GM19452 (cell line): Measurements from ENCODE around the gene MKI67.
"Not testable (repeated sequence)": the region's sequence is repeated elsewhere in the genome, so short reads cannot be mapped to it uniquely, and the experiment has no call there.

Source experiments
- ATAC-seq: cut with Tn5 transposase; IDR thresholded peaks from one replicate; pipeline ENCODE4 v1.9.1; 2021; ENCODE audit not compliant: unreplicated experiment

The MKI67 gene

DNA sequence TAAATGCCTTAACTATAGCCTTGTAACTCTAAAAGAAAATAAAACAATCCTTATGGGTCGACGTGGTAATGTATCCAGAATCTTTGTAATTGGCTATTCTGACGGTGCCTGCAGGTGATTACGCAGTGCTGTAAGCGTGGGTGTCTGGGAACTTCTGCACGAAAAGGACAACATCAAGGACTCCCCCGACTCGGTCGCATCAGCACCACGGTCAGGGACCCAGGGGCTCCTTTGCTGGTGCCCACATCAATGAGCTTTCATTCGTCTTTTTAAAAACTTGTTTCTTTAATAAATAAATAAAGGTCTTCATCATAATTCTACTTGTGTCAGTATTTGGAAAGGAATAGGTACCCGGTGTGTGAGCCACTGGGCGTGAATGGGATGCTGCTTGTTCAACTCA lies 13.2 kb downstream of the MKI67 start:
- ATAC-seq: no peak

DNA sequence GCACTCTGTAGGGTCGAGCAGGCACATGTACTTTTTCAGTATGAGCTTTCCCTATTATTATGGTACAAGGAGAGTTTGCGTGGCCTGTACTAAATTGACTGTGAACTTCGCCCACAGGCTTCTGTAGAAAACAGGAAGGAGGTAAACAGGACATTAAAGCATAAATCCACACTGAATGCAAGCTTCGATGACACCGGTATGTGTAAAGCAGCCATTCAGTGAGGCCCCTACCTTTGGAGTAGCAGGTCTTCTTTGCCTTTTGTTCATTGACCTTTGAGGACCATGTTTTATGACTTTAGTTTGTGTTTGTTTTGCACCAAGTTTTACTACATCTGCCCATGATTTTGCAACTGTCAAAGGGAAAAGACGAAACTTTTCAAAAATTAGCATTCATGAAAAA lies 14.5 kb downstream of the MKI67 start:
- no peak for ATAC-seq

DNA sequence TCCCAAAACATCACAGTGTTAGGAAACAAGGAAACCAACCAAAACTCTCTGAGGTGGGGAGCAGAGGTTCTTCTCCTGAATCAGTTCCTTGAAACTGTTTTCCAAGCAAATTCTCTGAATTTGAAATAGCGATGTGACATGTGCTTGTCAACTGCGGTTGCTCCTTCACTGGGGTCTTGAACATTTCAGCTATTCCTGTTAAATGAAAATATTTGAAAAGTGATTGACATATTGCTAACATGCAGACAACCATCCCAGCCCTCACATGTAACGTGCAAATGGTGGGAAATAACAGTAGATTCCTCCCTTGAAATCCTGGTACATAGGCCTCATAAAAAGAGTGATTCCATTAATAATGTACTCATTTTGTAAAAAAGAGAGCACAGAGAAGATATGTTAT lies 15.9 kb downstream of the MKI67 start:
- no peak for ATAC-seq

DNA sequence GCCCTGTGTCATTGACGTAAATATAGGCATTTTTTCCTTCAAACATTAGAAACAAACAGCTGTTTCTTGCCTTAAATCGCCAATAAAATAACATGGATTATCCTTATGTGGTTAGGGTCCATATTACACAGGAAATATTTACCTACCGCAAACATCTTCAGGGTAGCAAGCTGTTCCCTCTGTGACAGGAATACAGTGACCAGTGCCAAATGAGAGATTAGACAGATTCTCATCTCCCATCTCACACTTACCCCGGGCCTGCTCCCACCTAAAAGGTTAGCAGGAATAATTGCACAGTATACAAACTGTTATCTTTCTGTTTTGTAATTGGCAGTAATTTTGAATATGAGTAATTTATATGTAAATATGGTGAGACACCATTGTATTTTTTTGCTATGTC lies 16.5 kb downstream of the MKI67 start:
- no peak for ATAC-seq

DNA sequence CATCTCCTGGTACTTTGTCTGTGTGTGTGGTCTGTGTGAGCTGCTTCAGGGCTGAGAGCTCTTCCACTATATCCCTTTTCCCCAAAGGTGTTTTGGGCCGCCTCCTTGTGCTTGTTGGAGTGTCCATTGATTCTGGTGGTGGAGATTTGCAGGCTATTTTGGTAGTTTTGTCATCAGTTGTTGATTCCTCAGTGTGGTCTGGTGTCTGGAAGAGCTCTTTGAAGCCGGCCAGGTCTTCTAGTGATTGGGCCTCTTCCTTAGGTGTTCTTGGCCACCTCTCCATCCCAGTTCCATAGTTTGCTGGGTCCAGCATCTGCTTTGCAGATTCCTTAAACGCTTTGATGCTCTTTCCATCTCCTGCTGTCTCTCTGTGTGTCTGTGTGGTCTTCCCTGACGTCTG lies 20.8 kb downstream of the MKI67 start:
- ATAC-seq: no peak

DNA sequence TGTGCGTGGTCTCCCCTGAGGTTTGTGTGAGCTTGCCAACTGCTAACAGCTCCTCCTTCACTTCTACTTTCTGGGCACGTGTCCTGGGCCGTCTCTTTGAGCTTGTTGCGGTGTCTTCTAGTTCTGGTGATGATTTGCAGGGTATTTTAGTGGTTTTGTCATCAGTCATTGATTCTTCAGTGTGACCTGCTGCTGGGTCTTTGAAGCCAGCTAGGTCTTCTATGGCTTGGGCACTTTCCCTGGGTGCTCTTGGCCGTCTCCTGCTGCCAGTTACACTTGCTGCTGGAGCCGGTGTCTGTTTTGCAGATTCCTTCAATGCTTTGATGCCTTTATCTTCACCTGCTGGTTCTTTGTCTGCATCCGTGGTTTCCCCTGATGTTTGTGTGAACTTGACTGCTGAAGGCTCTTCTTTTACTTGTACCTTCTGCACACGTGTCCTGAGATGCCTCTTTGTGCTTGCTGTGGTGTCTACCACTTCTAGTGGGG lies 23.0 kb downstream of the MKI67 start:
- ATAC-seq: no peak

DNA sequence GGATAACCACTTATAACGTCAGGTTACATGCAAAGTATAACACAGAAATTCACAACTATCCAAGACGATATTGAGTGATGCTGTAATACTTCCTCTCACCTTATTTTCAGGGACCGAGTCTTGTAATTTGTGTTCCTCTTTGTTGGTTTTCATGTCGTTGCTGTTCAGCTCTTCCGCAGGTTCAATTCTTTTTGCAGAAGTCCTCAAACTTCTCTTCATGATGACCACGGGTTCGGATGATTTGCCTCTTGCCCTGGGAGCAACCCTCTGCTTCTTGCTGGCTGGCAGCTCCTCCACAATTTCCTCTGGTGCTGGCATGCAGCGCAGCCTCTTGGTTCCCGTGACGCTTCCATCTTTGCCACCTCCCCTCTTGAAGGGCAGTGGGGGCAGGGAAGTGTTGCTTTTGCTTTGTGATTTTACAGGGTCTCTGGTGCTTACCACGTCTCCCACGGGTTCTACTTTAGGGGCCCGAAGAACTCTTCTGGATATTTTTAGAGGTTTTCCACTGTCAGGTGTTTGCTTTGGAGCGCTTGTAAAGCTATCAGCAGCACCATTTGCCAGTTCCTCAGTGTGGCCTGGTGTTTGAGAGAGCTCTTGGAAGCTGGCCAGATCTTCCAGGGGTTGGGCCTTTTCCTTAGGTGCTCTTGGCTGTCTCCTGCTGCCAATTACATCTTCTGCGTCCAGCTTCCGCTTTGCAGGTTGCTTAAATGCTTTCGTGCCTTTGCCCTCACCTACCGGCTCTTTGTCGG lies 23.6 kb downstream of the MKI67 start:
- ATAC-seq: no peak

DNA sequence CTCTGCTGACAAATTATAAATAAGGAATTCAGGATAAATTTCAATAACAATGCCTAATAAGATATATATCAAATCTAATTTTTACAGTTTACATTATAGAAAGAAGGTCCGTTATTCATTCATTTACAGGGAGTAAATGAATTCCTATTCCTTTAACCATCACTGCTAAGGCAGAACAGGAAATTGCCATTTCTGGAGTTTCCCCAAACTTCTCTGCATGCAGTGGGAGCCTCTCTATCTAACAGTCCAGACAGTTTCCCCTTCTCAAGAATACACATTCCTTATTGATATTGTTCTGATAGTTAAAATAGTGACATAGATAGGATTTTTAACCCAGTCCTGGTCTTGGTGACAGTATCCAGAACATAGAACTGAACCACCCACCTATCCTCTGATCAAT lies 24.3 kb downstream of the MKI67 start:
- ATAC-seq: no peak

DNA sequence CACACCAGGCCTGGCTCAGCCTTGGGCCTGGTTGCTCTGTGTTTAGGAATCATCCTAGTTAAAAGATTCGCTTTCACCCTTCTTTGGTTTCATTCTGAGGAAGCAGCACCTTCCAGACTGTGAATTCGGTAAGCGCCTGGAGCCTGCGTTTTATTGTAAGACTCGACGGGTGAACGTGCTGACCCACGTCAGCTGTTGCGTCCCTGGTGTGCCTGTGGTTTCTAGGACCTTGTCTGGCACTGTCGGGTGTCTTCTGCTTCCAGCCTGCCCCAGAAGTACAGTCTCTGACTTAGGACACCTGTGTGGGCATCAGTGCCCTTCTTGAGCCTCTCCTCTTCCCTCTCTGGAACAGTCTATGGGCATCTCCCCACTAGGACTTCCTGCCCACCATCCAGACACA lies 26.3 kb downstream of the MKI67 start:
- ATAC-seq: no peak

DNA sequence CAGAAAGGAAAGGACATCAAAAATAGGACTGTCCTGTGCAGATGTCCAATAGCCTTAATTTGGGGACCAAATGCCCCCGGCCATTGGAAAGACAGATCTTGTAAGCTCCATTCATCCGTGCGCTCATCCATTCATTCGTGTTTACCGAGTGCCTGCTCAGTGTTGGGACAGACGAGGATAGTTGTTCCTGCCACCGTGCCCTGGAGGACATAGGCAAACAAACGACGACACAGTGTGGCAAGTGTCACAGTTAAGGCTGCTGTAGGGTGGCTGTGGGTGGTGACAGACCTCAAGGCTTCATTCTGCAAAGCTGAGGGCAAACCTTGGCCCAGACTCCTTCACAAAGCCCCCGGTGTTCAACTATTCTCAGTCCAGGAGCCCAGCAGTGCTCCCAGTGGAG lies 27.6 kb downstream of the MKI67 start:
- no peak for ATAC-seq

DNA sequence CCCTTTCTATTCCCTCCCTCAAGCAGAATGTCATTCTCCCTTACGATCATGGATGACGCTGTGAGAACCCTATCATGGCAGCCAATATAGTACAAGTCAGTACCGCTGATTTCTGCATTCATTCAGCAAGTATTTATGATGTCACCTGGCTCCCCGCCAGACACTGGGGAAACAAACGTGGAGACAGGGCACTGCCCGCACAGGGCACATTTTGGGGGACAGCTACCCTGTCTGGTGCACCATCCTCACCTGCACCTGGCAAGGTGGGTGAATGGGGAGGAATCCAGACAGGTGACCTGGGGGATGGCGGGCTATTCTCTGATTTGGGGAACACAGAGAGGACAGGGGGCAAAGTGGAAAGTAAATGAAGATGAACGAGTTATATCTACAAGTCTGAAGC lies 28.4 kb downstream of the MKI67 start:
- no peak for ATAC-seq

DNA sequence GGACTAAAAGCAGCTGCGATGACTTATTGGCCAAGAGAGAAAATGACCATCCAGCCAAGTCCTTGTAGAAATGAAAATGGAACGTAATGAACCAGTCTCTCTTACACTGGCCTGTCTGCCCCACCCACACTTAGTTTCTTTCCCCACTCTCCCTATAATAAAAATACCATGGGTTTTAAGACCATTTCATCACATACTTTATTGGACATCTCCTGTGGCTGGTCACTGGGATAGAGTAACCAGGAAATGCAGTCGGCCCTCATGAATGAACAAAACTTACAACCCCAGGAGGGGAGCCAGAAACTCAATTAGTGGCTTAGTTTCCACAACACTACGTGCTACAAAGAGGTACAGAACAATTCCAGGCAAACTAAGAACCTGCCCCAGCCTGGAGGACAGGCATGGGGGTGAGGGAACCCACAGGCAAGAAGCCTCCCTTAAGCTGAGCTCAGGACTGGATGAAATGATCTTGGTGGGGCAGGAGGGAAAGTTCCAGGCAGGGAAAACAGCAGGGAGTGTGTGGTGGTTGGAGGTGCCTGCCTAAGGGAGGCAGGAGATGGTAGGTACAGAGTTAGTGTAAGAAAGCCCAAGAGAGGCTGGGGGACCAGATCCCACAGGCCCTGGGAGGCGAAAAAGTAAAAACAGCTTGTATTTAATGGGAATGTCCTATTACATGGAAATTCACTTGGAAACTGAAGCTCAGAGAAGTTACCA lies 29.6 kb downstream of the MKI67 start:
- ATAC-seq: no peak

DNA sequence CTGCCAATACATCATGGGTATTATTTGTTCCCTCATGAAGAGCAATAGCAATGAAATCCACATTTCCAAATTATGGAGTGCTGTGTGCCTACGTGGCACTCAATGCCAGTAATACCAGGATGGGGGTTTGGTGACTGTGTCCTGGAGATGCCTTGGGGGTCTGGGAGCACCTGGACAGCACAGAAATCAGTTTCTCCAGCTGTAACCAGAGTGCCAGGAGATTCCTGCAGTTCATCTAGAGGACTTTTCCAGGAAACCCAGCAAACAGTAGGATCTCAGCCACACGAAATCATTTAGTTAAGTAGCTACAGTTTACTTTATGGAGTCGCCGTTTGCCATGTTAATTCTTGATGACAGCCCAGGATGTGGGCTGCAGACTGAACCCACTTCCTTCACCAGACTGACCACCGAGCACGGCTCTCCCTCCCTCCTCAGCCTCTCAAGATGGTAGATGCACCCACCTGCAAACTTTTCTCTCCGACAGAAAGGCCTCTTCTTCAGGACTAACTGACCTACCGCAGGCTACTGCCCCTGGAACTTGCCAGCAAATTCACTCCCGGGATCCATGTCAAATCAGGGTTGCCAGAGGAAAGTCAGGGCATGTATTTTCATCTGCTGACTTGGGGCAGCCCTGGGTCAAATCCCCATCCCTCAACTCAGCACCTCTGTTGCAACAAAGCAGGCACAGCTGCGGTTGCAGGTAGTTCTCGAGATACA lies 30.3 kb downstream of the MKI67 start:
- peak; percentile 44 for ATAC-seq

DNA sequence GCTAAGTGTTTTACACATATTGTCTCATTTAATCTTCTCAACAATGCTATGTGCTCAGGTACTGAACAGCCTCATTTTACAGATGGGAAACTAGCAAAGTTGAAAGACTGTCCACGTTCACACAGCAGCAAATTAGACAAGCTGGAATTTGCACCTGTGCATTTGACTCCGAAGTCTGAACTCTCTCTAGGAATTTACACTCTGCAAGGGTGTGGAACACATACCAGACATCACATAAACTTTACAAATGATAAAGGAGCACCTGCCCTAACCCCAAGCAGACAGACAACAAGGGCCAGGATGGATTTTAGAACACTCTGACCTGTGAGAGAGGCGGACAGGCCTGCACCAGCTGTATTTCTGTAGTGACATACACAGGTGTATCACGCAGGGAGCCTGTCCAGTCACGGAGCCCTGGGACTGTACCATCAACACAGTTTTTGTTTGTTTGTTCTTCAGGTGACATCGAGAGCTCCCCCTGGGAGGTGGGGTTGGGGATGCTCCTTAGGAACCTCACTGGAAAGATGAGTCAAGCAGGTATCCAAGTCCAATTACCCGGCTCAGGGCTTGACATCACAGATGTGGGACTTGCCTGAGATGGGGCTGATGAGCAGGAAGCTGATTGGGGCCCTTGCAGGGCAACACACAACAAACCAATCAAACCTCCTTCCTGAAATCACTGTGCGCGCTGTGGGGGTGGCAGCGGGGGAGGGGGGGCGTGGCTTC lies 31.0 kb downstream of the MKI67 start:
- ATAC-seq: no peak

DNA sequence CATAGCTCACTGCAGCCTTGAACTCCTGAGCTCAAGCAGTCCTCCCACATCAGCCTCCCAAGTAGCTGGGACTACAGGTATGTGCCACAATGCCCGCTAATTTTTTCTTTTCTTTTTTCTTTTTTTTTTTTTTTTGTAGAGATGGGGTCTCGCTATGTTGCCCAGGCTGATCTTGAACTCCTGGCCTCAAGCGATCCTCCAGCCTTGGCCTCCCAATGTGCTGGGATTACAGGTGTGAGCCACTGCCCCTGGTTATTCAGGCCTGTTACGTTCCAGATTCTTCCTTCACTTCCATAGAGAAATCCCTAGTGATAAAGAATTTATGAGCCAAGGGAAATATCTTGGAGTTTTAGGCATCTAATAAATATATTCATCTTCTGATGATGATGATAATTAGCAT lies 31.6 kb downstream of the MKI67 start:
- ATAC-seq: not testable (repeated sequence)

DNA sequence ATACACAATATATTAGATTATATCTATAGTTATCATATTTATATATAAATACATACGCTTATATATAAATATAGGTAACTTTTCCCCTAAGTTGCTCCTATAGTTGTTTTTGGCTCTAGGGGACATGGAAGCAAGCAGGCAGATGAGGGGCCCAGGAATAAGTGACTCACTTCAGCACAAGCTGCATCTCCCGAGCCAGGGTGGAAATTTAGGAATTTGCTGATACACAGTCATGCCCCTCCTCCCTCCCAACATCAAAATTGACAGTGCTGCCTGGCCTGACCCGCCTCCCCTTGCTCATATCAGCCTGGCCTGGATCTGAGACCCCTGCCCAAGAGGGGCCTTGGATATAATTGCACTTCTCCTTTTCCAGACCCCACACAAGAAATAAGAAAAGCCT lies 33.8 kb downstream of the MKI67 start:
- no peak for ATAC-seq

DNA sequence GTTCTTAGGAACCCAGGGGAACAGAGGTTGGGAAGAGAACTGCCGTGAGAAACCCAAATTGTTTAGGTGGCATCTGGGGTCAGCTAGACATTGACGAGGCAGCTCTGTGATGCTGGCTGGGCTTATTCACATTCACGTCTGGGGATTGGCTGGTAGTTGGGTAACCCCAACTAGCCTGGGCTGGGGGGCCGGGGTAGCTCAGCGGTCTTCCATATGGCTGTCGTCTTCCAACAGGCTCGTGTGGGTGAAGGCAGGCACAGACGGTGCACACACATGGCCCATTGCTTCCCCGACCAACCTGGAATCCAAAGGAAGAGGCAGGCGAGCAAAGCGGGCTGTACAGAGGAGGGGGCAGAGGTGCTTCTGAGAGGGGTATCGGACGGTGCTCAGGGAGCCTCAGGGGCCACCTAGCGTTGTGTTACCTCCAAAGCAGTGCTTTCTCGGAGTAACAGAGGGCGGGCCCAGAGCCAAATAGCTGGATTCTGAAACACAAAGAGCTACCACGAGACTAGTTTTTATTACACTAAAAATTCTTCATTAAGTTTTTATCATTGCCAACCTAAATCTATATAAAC lies 34.5 kb downstream of the MKI67 start:
- ATAC-seq: no peak

DNA sequence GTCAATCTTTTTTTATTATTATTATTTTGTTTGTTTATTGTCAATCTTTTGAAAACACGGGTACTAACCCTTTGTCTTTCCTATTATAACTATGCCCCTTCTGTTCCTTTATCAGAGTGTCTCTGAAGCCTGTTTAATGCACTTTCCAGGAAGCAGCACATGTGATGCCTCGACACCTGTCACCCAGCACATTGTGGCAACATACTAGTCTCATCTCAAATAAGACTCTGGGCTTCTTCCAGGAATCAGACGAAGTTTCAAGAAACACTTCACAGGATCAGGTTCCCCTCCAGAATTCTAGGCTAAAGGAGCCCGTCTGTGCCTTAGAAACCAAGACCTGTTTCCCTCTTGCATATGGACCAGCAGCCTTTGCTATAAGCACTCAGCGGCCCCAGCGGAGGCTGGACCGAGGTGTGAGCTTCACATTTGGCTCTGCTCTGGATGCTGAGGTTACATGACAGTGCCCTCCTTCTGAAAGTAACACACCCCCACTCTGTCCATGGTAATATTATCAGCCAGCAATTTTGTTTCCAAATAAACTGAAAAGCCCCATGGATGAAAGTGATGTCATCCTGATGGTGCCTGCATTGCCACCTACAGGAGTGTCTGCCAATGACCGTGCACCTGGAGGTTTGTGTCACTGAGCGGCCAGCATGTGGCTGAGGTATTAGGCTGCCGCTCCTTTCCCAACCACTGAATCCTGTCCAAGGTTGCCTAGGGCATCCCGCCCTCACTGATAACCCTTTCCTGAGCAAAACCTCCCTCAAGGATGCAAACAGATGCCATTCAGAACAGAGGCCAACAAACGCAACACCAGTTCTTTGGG lies 38.1 kb downstream of the MKI67 start:
- ATAC-seq: no peak

DNA sequence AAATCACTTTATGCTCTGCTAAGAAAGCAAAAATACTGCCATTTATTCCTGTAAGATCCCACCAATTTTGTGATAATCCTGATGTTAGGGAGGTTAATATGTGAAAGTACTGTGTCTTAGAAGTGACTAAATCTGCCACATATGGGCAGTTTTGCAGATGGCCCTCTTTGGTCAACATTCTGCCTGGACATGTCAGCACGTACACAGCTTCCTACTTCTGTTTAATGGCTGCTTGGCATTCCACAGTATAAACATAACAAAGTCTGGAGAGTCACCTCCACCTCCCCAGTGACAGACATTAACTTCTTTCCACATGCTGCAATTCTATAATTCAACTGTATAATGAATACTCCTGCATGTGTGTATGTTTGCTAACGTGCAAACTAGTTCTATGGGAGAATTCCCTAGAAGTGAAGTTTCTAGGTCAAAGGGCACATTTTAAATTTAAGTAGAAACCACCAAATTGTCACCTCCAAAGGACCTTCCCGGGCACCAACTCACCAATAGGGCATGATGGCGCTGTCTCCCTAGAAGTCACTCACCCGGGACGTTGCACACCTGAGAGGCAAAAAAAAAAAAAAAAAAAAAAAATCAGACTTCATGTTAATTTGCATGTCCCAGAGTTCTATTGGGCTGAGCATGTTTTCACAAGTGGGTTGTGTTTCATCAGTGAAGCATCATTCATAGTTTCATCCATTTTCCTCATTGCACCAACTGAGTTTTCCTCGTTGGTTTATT lies 38.9 kb downstream of the MKI67 start:
- no peak for ATAC-seq
